GM18498 (cell line): ENCODE results near the gene ANGPTL2.

Experiments used
- ATAC-seq: cut with Tn5 transposase; IDR thresholded peaks from one replicate; pipeline ENCODE4 v1.9.1; 2021; ENCODE audit warnings: mild to moderate bottlenecking, moderate library complexity; ENCODE audit not compliant: unreplicated experiment

The ANGPTL2 gene

DNA sequence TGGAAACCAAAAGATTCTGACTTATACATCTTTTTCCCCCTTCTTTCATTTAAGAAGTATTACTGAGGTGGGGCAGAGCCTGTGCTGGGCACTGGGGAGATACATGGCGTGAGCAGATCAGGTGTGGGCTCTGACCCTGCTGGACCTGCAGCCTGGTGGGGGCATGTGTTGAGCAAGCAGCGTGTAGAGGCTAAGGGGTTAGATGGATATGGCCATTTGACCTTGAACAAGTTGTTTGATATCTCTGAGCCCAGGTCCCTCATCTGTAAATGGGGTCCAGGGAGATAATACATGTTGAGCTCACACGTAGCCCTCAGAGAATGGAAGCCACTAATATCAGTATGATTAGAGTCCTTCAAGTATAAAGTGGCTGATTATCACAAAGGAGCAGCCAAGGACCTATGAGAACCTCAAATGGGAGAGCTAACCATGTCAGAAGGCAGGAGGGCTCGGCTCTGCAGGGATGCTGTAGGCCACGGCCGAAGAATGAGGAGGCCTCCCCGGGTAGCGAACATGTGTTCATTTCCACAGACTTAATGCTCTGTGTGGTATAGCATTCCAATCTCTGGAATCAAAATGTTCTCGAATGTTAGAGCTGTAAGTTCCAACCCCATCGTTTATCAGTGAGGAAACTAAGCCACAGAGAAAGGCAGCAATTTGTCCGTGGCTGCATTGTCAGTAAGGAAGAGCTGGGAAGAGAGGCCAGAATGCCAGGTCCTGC, 15.4 kb upstream of the ANGPTL2 start:
- no peak for ATAC-seq

DNA sequence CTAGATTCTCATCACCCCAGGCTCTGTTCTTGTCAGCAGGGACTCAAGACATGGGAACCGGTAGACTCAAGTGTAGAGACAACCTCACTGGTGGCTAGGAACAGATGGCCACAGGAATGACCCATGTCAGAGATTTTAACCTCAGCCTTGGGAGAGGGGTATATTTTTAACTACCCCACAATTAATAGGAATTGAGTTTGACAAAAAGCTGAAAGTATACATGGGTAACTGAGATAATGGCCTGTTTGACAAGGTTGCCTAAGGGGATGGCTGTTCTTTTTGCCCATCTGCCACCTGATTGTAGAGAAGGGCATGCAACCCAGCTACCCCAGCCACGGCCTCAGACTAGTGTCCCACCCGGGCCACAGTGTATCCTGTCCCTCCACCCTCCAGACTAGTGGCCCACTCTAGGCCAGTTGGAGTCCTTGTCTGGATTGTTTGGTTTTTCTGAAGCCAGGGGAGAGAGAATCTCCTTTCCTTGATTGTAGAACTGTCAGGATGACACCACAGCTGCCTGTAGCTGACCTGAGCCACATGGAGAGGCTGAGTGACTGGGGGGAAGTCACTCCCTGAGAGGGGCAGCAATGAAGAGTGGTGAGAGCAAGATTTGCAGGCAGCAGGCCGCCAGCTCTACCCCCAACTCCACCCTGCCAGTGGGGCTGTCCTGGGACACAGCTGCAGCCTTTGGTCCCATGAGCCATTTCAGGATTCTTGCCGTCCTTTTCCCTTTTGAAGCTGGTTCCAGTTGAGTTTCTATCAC, 14.6 kb upstream of the ANGPTL2 start:
- ATAC-seq: no peak

- ATAC-seq: no peak
These were observed 13.8 kb upstream of the ANGPTL2 start for GRCh38 chr9:127136081-127136879.

GRCh38 chr9:127135056-127135745, 12.8 kb upstream of the ANGPTL2 start:
- no peak for ATAC-seq

DNA sequence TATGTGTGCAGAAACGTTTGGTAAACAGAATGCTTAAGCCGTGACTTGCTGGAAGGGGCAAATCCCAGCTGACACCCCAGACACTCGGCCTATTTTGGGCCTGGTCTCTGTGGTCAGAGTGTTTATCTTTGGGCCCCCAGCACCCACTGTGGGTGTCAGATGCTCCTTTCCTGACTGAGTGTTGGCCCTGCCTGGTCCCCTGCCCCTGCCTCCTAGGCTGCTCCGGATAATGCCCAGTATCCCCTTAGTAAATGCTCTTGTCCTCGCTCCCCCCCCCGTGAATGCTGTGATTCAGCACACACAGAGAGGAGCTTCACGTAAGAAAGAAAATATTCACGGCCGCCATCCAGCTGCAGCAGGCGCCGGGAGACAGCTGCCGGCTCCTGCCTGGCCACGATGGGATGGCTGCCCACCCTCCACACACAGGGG, 11.3 kb upstream of the ANGPTL2 start:
- ATAC-seq: no peak

GRCh38 chr9:127132921-127133647, 10.6 kb upstream of the ANGPTL2 start:
- ATAC-seq: no peak

GRCh38 chr9:127132375-127132774, 9.9 kb upstream of the ANGPTL2 start:
- ATAC-seq: no peak

GRCh38 chr9:127131871-127132270, 9.4 kb upstream of the ANGPTL2 start:
- ATAC-seq: no peak

DNA sequence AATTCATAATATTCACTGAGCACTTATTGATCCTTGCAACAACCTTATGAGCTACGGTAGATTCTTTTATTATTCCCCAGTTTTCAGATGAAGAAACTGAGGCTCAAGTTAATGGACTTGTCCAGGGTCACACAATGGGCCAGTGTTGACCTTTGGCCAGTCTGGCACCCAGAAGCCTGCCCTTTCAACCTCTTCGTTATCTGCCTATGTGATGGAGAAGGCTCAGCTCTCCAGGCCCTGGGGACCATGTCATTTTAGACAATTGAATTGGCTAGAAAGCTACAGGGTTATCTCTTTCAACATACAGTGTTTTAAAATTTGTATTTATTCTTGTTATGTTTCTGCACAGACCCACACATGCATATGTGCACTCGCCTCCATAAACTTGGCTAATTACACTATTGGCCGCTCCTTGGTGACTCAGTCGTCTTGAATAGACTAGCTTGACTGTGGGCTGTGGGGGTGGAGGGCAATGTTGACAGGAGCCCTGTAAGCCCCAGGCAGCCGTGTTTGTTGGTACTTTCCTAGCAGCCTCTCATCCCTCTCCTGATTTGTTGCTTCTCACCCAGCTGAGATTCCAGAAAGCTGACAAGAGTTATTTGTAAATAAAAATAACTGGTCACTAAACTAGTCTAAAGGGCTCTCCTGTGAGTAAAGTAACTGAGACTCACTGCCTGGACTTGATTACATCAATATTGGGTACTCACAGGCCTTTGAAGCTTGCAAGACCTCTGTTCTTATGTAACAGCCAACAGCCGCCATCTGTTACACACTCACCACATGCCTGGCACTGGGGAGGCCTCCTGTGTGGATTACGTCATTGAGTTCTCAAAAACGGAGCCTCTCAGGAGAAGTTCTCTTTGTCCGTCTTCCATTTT, 8.5 kb upstream of the ANGPTL2 start:
- ATAC-seq: no peak

- ATAC-seq: no peak
These were observed 7.8 kb upstream of the ANGPTL2 start for GRCh38 chr9:127130235-127130634.

- no peak for ATAC-seq
These were observed 7.3 kb upstream of the ANGPTL2 start for GRCh38 chr9:127129718-127130085.

DNA sequence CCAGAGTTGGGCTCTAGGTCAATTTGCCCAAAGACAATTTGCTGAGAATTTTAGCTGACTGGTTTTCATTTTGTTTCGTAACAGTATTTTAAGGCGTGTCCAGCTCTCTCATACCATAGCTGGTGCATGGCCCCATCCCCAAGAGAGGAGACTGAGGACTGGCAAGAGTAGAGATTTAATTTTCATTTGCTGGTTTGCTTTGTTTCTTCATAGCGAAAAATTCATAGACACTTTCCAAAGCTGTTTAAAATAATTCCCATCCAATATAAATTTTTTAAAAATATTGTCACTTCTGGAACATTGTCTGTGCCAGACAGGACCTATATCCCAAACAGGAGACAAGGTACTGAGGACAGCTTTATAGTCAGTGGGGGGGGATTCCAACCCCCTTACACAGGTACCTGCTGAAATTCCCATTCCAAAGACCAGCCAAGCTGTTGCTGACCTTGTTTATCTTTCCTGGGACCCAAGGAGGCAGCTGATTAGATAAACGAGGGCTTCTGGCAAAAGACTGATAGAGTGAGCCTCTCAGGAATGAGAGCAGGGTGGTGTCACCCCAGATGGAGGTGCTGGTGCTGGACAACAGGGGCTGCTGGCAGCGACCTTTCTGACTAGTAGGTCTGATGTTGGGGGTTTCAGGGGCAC, 6.8 kb upstream of the ANGPTL2 start:
- ATAC-seq: no peak

DNA sequence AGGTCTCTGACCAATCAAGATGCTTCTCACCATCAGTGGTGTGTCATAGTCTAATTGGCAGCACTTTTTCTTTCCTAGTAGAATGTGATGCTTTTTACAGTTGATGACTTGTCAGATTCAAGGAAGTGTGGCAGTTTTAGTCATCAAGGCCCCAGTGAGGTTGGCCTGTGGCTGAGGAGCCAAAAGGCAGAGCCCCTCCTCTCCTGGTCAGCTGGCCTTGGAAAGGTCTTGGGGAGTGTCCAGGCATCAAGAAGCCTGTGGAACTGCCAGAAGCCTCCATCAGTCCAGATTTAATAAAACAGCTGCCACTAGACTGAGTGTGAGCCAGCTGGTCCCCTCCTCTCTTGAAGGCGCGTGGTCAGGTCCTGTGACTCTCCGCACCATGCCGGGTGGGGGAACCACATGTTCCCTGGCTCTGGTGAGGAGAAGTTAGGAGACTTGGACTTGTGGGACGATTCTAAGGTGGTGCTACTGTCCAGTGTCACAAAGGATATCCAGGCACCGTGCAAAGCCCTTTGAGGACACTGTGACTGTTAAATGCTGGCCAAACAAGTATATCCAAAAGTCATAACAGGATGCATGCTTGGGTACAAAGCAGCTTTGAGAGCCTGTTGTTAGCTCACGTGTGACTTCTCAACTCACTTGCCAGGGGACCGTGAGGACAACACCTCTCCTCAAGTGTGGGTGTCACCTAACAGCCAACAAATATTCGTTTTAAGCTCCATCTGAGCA, 6.1 kb upstream of the ANGPTL2 start:
- no peak for ATAC-seq

DNA sequence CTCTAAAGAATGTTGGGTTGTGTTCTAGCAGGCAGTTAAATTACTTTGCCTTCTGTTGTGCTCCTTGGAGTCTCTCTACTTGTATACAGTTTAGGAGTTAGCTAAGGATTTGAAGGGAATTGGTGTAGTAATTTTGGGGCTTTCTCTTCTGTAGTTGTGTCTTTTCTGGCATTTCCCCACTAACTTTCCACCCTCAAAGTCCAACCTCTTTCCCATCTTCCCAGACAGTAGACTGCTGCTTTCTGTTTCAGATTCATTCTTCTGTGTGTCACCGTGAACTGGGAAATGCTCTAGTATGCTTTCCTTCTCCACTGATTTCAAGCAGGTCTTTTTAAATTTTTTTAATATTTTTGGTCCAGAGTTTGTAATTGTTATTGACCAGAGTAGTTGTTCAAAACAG, 4.5 kb upstream of the ANGPTL2 start:
- ATAC-seq: no peak

DNA sequence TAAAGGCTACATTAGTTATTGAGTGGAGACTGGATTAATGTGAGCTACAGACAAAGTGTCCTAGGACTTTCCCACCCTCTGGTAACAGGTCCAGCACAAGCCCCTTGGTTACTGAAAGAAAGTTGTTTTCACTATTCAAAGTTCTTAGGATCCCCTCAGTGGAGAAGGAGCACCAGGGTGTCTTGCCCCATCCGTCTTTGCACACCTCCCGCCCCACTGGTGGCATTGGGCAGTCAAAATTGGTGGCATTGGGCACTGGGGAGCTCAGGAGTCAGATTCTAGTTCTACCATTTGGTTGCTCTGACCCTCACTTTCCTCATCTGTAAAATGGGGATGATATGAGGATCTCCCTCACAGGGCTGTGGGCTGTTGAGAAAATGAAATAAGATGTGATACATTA, 2.4 kb upstream of the ANGPTL2 start:
- ATAC-seq: no peak

- ATAC-seq: no peak
These were observed 1.7 kb upstream of the ANGPTL2 start for GRCh38 chr9:127124111-127124531.

- no peak for ATAC-seq
These were observed 842 bp upstream of the ANGPTL2 start for GRCh38 chr9:127123064-127123890.
